NCI-H1048 (cell line): ENCODE measurements around the gene KIAA0586.
"Not testable (repeated sequence)": the region's sequence is repeated elsewhere in the genome, so short reads cannot be mapped to it uniquely, and the experiment has no call there.

Source experiments
- DNase-seq: peaks from one replicate; lab custom pipeline; 2025; lab: John Stamatoyannopoulos, UW

KIAA0586 gene

GRCh38 chr14:58427281-58428117, at the start of gene KIAA0586, which contains the start of gene TIMM9:
Gene KIAA0586, plus strand, starts transcription at chr14:58427719. Its CDS starts 546 bp downstream, at chr14:58428265.
Gene TIMM9, minus strand, starts transcription at chr14:58427531. Its CDS starts 15,586 bp downstream, at chr14:58411945.
- DNase-seq: peak; percentile 96

DNA sequence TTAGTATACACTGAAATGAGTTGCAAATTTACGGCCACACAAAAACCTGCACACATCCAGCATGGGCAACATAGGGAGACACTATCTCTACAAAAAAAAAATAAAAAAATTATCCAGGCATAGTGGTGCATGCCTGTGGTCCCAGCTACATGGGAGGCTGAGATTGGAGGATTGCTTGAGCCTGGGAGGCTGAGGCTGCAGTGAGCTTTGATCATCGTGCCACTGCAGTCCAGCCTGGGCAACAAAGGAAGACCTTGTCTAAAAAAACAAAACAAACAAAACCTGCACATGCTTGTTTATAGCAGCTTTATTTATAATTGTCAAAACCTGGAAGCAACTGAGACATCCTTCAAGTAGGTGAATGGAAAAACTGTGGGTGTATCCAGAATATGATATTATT, 36.7 kb upstream of the KIAA0586 start:
- no peak for DNase-seq

DNA sequence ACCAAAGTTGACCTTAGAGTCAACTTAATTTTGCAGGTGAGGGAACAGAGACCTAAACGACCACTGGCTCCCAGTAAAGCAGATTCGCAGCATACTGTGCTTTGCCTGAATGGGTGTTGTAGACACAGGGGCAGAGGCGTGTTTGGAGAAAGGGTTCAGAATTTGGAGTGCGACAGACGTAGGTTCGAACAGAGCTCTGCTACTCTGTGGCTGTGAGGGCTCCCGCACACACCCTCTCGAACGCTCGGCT, 32.0 kb upstream of the KIAA0586 start:
- DNase-seq: no peak

DNA sequence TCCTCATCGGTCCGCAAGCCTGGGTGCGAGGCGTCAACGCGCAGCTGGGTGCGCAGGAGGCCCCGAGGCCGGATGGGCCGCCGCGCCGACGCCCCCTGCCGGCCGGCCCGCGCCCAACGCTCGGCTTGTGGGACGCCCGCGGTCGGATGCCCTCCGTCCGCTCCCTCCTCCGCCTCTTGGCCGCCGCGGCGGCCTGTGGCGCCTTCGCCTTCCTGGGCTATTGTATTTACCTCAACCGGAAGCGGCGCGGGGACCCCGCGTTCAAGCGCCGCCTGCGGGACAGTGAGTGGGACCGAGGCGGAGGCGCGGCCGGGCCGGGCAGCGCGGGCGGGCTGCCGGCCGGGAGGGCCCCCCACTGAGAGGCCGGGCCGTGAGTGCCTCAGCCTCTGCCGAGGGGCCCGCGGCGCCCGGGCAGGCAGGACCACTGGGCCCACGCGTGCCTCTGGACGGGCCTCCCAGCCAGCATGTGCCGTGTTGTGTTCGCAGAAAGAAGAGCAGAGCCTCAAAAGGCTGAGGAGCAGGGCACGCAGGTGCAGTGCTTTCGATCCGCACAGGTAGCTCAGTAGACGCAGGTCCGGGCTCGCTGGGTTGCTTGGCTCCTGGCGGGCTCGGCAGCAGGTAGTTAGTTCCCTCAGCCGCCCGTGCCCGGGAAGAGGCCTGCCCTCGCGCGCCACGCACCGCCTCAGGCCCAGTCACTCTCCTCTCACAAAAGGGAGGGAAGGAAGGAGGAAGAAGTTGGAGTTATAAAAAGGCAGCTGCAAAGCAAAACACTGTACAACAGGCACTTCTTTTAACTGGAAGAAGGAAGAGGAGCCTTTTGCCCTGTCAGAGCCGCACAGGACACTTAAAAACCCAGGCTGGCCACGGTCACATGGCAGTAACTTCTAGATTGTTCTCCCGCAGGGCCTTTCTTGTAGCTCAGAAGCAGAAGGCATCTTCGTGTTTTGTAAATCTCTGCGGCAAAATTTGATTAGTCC, 31.4 kb upstream of the KIAA0586 start, which contains the start of gene TOMM20L:
Gene TOMM20L, plus strand, starts transcription at position 119 of the 977 bp plus-strand sequence. Its CDS starts 28 bp downstream, at position 147.
- peak; percentile 31 for DNase-seq

DNA sequence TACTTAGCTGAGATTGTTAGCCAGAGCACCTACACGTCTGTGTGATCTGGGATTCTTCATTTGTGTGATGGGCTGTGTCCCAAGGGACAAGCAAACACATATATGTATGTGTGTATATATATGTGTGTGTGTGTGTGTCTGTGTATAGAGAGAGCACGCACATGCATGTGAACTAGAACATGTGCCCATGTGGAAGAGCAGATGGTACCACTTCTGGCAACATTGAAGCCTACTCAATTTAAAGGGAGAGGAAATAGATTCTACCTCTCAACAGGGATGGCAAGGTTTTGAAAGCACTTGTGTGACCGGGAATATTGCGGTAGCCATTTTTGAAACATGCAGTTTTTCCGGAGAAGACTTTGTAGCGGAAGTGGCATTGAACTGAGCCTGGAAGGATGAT, 30.4 kb upstream of the KIAA0586 start:
- DNase-seq: no peak

DNA sequence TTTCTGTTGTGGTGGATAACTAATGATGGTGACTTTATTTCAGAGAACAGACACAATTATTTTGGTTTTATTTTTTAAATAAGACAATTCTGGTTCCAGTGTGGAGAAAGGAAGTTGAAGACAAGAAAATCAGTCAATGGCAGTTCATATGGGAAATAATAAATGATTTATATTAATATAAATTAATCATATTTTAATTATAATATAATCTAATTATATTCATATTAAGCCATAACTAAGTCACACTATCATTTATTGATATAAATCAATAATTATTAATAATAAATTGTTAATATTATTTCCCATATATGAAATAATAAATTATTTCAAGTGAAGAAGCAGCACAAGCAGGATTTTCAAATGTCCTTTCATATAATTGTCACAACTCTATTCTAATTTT, 29.0 kb upstream of the KIAA0586 start:
- no peak for DNase-seq

DNA sequence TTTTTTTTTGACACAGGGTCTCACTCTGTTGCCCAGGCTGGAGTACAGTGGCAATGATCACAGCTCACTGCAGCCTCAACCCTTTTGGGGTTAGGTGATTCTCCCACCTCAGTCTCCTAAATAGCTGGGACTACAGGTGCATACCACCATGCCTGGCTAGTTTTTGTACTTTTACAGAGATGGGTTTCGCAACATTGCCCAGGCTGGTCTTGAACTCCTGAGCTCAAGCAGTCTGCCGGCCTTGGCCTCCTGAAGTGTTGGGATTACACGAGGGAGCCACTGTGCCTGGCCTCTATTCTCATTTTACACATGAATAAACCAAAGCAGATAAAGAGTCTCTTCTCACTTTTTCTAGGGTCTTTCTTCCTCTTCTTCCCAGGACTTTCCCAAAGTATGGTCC, 28.6 kb upstream of the KIAA0586 start:
- DNase-seq: no peak

GRCh38 chr14:58401587-58401986, 25.9 kb upstream of the KIAA0586 start:
- no peak for DNase-seq

- DNase-seq: no peak
These were observed 18.8 kb upstream of the KIAA0586 start for GRCh38 chr14:58408681-58409215.

GRCh38 chr14:58414845-58415244, 12.7 kb upstream of the KIAA0586 start:
- DNase-seq: no peak

GRCh38 chr14:58415636-58416547, 11.6 kb upstream of the KIAA0586 start:
- DNase-seq: no peak

DNA sequence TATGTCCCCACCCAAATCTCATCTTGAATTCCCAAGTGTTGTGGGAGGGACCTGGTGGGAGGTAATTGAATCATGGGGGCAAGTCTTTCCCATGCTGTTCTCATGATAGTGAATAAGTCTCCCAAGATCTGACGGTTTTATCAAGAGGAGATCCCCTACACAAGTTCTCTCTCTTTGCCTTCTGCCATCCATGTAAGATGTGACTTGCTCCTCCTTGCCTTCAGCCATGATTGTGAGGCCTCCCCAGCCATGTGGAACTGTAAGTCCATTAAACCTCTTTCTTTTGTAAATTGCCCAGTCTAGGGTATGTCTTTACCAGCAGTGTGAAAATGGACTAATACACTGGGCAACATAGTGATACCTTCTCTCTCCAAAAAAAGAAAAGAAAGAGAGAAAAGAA, 10.6 kb upstream of the KIAA0586 start:
- not testable (repeated sequence) for DNase-seq

- DNase-seq: no peak
These were observed 744 bp upstream of the KIAA0586 start for GRCh38 chr14:58426670-58427280.

- DNase-seq: no peak
These were observed 682 bp downstream of the KIAA0586 start for GRCh38 chr14:58428118-58428683.

DNA sequence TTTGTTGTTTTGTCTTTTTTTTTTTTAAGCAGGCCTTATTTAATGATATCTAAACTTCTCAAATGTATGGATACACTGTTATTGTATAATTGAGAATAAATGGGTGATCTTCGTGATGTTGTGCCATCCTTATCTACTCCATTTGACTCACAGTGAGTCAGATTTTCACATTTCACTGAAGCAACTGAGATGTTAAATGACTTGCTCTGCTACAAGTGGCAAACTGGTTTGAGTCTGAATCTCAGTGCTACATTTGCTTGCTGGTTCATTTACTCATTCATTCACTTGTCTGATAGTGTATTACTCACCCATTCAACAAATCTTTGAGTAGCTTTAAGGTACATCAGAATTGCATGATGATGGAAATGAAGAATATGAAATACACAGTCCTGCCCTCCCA, 2.6 kb downstream of the KIAA0586 start:
- no peak for DNase-seq

DNA sequence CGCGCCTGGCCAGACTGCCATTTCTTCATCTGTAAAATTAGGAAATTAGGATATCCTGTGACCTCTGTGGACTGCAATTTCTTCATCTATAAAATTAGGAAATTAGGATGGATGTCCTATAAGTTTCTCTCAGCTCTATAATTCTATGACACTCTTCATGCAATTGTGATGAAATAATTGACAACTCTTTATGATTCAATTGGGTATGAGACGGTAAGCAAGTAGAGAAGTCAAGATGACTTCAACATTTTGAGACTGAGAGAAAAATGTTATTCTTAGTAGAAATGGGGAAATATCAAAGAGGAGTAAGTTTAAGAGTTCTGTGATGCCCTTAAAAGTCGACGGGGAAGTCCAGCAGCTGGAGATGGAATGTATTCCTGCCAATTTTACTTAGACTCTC, 12.0 kb downstream of the KIAA0586 start:
- no peak for DNase-seq

GRCh38 chr14:58444627-58445026, 17.1 kb downstream of the KIAA0586 start:
- DNase-seq: no peak

- DNase-seq: no peak
These were observed 28.2 kb downstream of the KIAA0586 start for GRCh38 chr14:58455593-58456265.

GRCh38 chr14:58460772-58461171, 33.3 kb downstream of the KIAA0586 start:
- DNase-seq: no peak

- DNase-seq: no peak
These were observed 35.6 kb downstream of the KIAA0586 start for GRCh38 chr14:58463147-58463546.
